ENCODE data around the gene LRP2. TPM values are rescaled to one million over a fixed set of nuclear protein-coding genes. Genes with fewer than 3 reads are reported as not detected.

The LRP2 gene
- total RNA-seq, 3 donors from 2014 or later (not counting 1 experiment from before 2014, with no cell fraction given), result not detected

DNA sequence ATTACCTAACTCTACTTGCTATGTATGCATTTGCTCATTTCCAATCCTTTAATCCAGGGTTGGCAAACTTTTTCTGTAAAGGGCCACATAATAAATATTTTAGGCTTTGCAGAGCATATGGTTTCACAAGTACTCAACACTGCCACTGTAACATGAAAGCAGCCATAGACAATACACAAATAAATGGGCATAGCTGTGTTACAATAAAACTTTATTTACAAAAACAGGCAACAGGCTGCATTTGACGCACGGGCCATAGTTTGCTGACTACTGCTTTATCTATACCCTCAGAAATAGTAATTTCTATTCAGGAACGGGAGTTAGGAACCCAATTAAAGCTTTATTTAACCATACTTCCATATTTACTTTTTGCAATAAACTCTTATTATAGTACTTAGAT is 154.3 kb downstream of the LRP2 start:
- DNase-seq (no peak), ATAC-seq (no peak)
- H3K9me3 Mint-ChIP-seq, result no peaks in the 10 kb centered on the region
- Histone ChIP-seq H3K27me3 (ENCODE audit: control insufficient read depth, insufficient read depth, low read length) (no peaks in the 10 kb centered on the region), H3K36me3 (ENCODE audit: control insufficient read depth, insufficient read depth, low read length) (no peaks in the 10 kb centered on the region), H3K4me3 (ENCODE audit: low read length) (no peak overlapping the region), H3K4me1 (ENCODE audit: control insufficient read depth, insufficient read depth, low read length) (no peaks in the 10 kb centered on the region), H3K9me3 (ENCODE audit: control insufficient read depth, insufficient read depth, low read length) (no peaks in the 10 kb centered on the region), H3K27ac (ENCODE audit: low read length) (no peak overlapping the region)
- no peaks in the 10 kb centered on the region for H3K36me3 Mint-ChIP-seq
- no peak for TF ChIP-seq CTCF (IDR thresholded peaks at IDR 0.05)
- peaks cover 9 to 19% of the 10 kb centered on the region in 2 donors for H3K27me3 Mint-ChIP-seq (ENCODE audit: low read depth in 2 of 2)
- no peak overlapping the region for H3K27ac Mint-ChIP-seq
- no peaks in the 10 kb centered on the region for H3K4me1 Mint-ChIP-seq
- intact Hi-C loops (cut with micrococcal nuclease), result no loop called here
- 100% methylated on average over 3 of the region's 3 CpGs for WGBS (ENCODE audit: insufficient coverage)
- H3K4me3 Mint-ChIP-seq, result no peak overlapping the region

DNA sequence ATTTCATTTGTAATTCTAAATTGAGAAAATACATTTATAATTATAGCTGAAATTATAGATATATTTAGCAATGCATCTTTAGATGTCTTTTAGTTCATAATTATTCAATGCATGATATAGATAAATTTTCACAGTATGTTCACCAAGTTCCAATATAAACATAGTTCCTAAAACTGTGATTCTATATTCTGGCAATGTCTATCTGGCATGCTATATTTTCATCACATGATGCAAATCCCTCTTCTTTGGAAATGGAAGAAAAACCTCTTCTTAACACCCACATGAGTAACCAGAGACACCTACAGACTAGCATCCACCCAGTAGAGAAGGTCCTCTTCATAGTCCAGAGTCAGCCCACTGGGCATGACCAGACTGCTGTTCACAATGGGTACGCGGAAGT is 157.2 kb downstream of the LRP2 start:
- TF ChIP-seq CTCF (IDR thresholded peaks at IDR 0.05), result no peak
- H3K36me3 Mint-ChIP-seq, result no peaks in the 10 kb centered on the region
- no peaks in the 10 kb centered on the region for H3K9me3 Mint-ChIP-seq
- no peaks in the 10 kb centered on the region for H3K4me1 ChIP-seq (ENCODE audit: control insufficient read depth, insufficient read depth, low read length)
- no peaks in the 10 kb centered on the region for H3K27me3 ChIP-seq (ENCODE audit: control insufficient read depth, insufficient read depth, low read length)
- intact Hi-C loops (cut with micrococcal nuclease), result no loop called here
- 98% methylated on average over 2 of the region's 2 CpGs for WGBS (ENCODE audit: insufficient coverage)
- H3K27ac ChIP-seq (ENCODE audit: low read length), result no peak overlapping the region
- H3K4me1 Mint-ChIP-seq, result no peaks in the 10 kb centered on the region
- ATAC-seq (no peak), DNase-seq (no peak)
- H3K9me3 ChIP-seq (ENCODE audit: control insufficient read depth, insufficient read depth, low read length), result no peaks in the 10 kb centered on the region
- no peak overlapping the region for H3K4me3 ChIP-seq (ENCODE audit: low read length)
- H3K27me3 Mint-ChIP-seq (ENCODE audit: low read depth in 2 of 2), result peaks cover 7 to 35% of the 10 kb centered on the region in 2 donors
- H3K27ac Mint-ChIP-seq, result no peak overlapping the region
- H3K4me3 Mint-ChIP-seq, result no peak overlapping the region
- H3K36me3 ChIP-seq (ENCODE audit: control insufficient read depth, insufficient read depth, low read length), result no peaks in the 10 kb centered on the region

GRCh38 chr2:169203952-169204351 is 158.4 kb downstream of the LRP2 start:
- H3K9me3 ChIP-seq (ENCODE audit: control insufficient read depth, insufficient read depth, low read length), result no peaks in the 10 kb centered on the region
- no peaks in the 10 kb centered on the region for H3K4me1 ChIP-seq (ENCODE audit: control insufficient read depth, insufficient read depth, low read length)
- no peaks in the 10 kb centered on the region for H3K4me1 Mint-ChIP-seq
- WGBS (ENCODE audit: insufficient coverage), result 92% methylated on average over 8 of the region's 8 CpGs
- ATAC-seq (no peak), DNase-seq (no peak)
- H3K27me3 Mint-ChIP-seq (ENCODE audit: low read depth in 2 of 2), result peaks cover 2 to 33% of the 10 kb centered on the region in 2 donors
- H3K27me3 ChIP-seq (ENCODE audit: control insufficient read depth, insufficient read depth, low read length), result no peaks in the 10 kb centered on the region
- no peaks in the 10 kb centered on the region for H3K36me3 ChIP-seq (ENCODE audit: control insufficient read depth, insufficient read depth, low read length)
- H3K36me3 Mint-ChIP-seq, result no peaks in the 10 kb centered on the region
- intact Hi-C loops (cut with micrococcal nuclease), result no loop called here
- H3K4me3 ChIP-seq (ENCODE audit: low read length), result no peak overlapping the region
- H3K27ac ChIP-seq (ENCODE audit: low read length), result no peak overlapping the region
- H3K27ac Mint-ChIP-seq, result no peak overlapping the region
- H3K9me3 Mint-ChIP-seq, result no peaks in the 10 kb centered on the region
- TF ChIP-seq CTCF (IDR thresholded peaks at IDR 0.05), result no peak
- no peak overlapping the region for H3K4me3 Mint-ChIP-seq

DNA sequence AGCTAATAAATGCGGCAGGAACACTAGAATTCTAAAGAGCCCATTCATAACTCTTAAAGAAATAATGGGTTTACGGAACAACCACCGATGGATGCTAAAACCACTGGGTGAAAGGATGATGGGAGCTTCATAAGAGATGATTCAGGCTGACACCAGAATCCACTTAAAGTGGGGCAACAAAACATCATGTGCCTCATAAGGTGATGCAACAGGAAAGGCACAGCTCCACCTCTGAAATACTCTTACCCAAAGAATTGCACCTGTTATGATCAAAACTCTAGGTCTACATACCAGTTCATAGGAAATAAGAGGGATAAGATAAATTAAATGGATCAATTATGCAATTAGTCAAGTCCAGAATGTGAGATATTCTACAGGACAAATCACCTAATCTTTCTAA is 161.6 kb downstream of the LRP2 start:
- no peaks in the 10 kb centered on the region for H3K9me3 Mint-ChIP-seq
- Histone ChIP-seq H3K27me3 (ENCODE audit: control insufficient read depth, insufficient read depth, low read length) (no peaks in the 10 kb centered on the region), H3K36me3 (ENCODE audit: control insufficient read depth, insufficient read depth, low read length) (no peaks in the 10 kb centered on the region), H3K9me3 (ENCODE audit: control insufficient read depth, insufficient read depth, low read length) (no peaks in the 10 kb centered on the region), H3K27ac (ENCODE audit: low read length) (no peak overlapping the region), H3K4me1 (ENCODE audit: control insufficient read depth, insufficient read depth, low read length) (no peaks in the 10 kb centered on the region), H3K4me3 (ENCODE audit: low read length) (no peak overlapping the region)
- no peak overlapping the region for H3K27ac Mint-ChIP-seq
- DNase-seq (no peak), ATAC-seq (no peak)
- no peaks in the 10 kb centered on the region for H3K36me3 Mint-ChIP-seq
- H3K27me3 Mint-ChIP-seq (ENCODE audit: low read depth in 2 of 2), result peaks cover 2 to 37% of the 10 kb centered on the region in 2 donors
- H3K4me3 Mint-ChIP-seq, result no peak overlapping the region
- WGBS (ENCODE audit: insufficient coverage), result 91% methylated on average over 2 of the region's 3 CpGs
- no peaks in the 10 kb centered on the region for H3K4me1 Mint-ChIP-seq
- no peak for TF ChIP-seq CTCF (IDR thresholded peaks at IDR 0.05)
- intact Hi-C loops (cut with micrococcal nuclease), result no loop called here

Data from natural killer cell (primary cell).